HepG2 (cell line): ENCODE measurements around the gene F12. TPM values are rescaled to one million over a fixed set of nuclear protein-coding genes. Genes with fewer than 3 reads are reported as not detected.
A peak's percentile ranks its signal among the peaks of the same experiment; 100 is the strongest.

Experiments used
- AGO1 ChIP-seq: fragments of 200-400 bp; formaldehyde crosslinking; IDR thresholded peaks from 2 replicates; pipeline ENCODE4 v1.6.1; 2017; ENCODE audit warnings: mild to moderate bottlenecking, low read depth, low read length, moderate library complexity; ENCODE audit not compliant: poor library complexity, severe bottlenecking
- EHMT2 ChIP-seq: fragments of 200-600 bp; sonication (generic); IDR thresholded peaks from 2 replicates; pipeline ENCODE4 v1.7.0; 2017; ENCODE audit warnings: antibody characterized with exemption, low read depth, low read length, borderline replicate concordance
- ELF3 ChIP-seq: IDR thresholded peaks from 2 replicates; pipeline ENCODE4 v1.6.1; 2016; ENCODE audit warnings: missing genetic modification reagents, missing compliant biosample characterization
- GLI4 ChIP-seq: sonication (generic); formaldehyde crosslinking; IDR thresholded peaks from 2 replicates; pipeline ENCODE4 v1.5.1; 2020; ENCODE audit warnings: missing genetic modification reagents, mild to moderate bottlenecking, moderate library complexity, borderline replicate concordance
- GZF1 ChIP-seq: sonication (generic); formaldehyde crosslinking; IDR thresholded peaks from 2 replicates; pipeline ENCODE4 v1.5.1; 2020; ENCODE audit warnings: mild to moderate bottlenecking, missing genetic modification reagents
- HIC2 ChIP-seq: sonication (generic); formaldehyde crosslinking; IDR thresholded peaks from 2 replicates; pipeline ENCODE4 v1.9.0; 2022; ENCODE audit warnings: low read depth, missing genetic modification reagents
- HNF1B ChIP-seq: sonication (generic); formaldehyde crosslinking; IDR thresholded peaks from 2 replicates; pipeline ENCODE4 v1.5.1; 2020; ENCODE audit warnings: mild to moderate bottlenecking, moderate library complexity, missing genetic modification reagents
- MIXL1 ChIP-seq: IDR thresholded peaks from 2 replicates; pipeline ENCODE4 v1.6.1; 2016
- SIN3A ChIP-seq: IDR thresholded peaks from 2 replicates; pipeline ENCODE4 v1.6.1; 2011; ENCODE audit warnings: low read depth, mild to moderate bottlenecking, control low read depth, low read length, borderline replicate concordance
- ZNF350 ChIP-seq: sonication (generic); formaldehyde crosslinking; IDR thresholded peaks from 2 replicates; pipeline ENCODE4 v1.4.0; 2020; ENCODE audit warnings: mild to moderate bottlenecking, low read depth, missing genetic modification reagents, borderline replicate concordance
- ZNF441 ChIP-seq: sonication (generic); formaldehyde crosslinking; IDR thresholded peaks from 2 replicates; pipeline ENCODE4 v1.7.0; 2021; ENCODE audit warnings: missing genetic modification reagents, borderline replicate concordance
- polyA plus RNA-seq, 8 experiments: library from polyadenylated mRNA; depleted of rRNA in 3 of 8; stranded (reverse) in 7 of 8; unstranded in 1 of 8; fragments of >200 nt; fragmentation: Illumina TruSeq in 4 of 8; extraction: Trizol in 4 of 8; gene quantifications; 2 replicates each; pipeline versions ENCODE4 v1.2.1 to v1.2.3, GENCODE V29; 2011 to 2016; ENCODE audit warnings: low read depth in 4 of 8, missing spikeins in 1 of 8, mixed read lengths in 1 of 8; ENCODE audit not compliant: insufficient read depth in 1 of 8
- total RNA-seq, 5 experiments: library from RNA; depleted of rRNA; stranded (reverse); fragments of >200 nt; fragmentation: Illumina TruSeq; extraction: Trizol; gene quantifications; 2 replicates each; pipeline ENCODE4 v1.2.3, GENCODE V29; 2016; ENCODE audit warnings: low read depth in 1 of 5

The F12 gene
- total and polyA plus RNA-seq, 2 of the 13 experiments (the other 11 are each of a cell fraction or from before 2014, with no cell fraction given) = 2.5 to 3.0 TPM

GRCh38 chr5:177453852-177454396 lies 44.6 kb upstream of the F12 start (continued):
- TF ChIP-seq SIN3A (0 out of 2 replicates have a peak, but pooled peaks have one; percentile 6), ELF3 (CRISPR knock-in tag) (0 out of 2 replicates have a peak, but pooled peaks have one; percentile 1), ZNF350 (CRISPR knock-in tag) (peak; percentile 9; the same call in 1 of the 2 replicates), GZF1 (CRISPR knock-in tag) (no peak), HNF1B (CRISPR knock-in tag) (0 out of 2 replicates have a peak, but pooled peaks have one; percentile 6), MIXL1 (CRISPR knock-in tag) (no peak), HIC2 (no peak), GLI4 (CRISPR knock-in tag) (0 out of 2 replicates have a peak, but pooled peaks have one; percentile 55), ZNF441 (CRISPR knock-in tag) (peak; percentile 75; the same call in 1 of the 2 replicates), EHMT2 (no peak), AGO1 (no peak)
